Measurements from ENCODE around the gene TLCD3B. TPM values are rescaled to one million over a fixed set of nuclear protein-coding genes. Genes with fewer than 3 reads are reported as not detected.

The TLCD3B gene
- total RNA-seq, 2 donors from 2014 or later: 0.16 to 0.49 TPM

- H3K9me3 ChIP-seq: no peaks in the 10 kb centered on the region
- TF ChIP-seq, protein P1, sequence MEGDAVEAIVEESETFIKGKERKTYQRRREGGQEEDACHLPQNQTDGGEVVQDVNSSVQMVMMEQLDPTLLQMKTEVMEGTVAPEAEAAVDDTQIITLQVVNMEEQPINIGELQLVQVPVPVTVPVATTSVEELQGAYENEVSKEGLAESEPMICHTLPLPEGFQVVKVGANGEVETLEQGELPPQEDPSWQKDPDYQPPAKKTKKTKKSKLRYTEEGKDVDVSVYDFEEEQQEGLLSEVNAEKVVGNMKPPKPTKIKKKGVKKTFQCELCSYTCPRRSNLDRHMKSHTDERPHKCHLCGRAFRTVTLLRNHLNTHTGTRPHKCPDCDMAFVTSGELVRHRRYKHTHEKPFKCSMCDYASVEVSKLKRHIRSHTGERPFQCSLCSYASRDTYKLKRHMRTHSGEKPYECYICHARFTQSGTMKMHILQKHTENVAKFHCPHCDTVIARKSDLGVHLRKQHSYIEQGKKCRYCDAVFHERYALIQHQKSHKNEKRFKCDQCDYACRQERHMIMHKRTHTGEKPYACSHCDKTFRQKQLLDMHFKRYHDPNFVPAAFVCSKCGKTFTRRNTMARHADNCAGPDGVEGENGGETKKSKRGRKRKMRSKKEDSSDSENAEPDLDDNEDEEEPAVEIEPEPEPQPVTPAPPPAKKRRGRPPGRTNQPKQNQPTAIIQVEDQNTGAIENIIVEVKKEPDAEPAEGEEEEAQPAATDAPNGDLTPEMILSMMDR (IDR thresholded peaks at IDR 0.05): no peak
- H3K4me3 ChIP-seq: no peak overlapping the region
- H3K27ac ChIP-seq: no peak overlapping the region
- intact Hi-C loops (cut with DNase I): no loop called here
- no peak for DNase-seq
- no peaks in the 10 kb centered on the region for H3K36me3 ChIP-seq
- no peak overlapping the region for H3K9ac ChIP-seq (ENCODE audit: low read depth in 2 of 2, low read length in 2 of 2)
- no peaks in the 10 kb centered on the region for H3K4me1 ChIP-seq
- H3K27me3 ChIP-seq: peaks cover 19% of the 10 kb centered on the region
Observed at GRCh38 chr16:30026449-30026848, 4.6 kb downstream of the TLCD3B start.

- H3K27me3 ChIP-seq: peaks cover 12% of the 10 kb centered on the region
- no peak overlapping the region for H3K4me3 ChIP-seq
- no peaks in the 10 kb centered on the region for H3K9me3 ChIP-seq
- no peaks in the 10 kb centered on the region for H3K4me1 ChIP-seq
- DNase-seq: no peak
- TF ChIP-seq, protein P1 (IDR thresholded peaks at IDR 0.05): no peak
- no peak overlapping the region for H3K9ac ChIP-seq (ENCODE audit: low read depth in 2 of 2, low read length in 2 of 2)
- no peak overlapping the region for H3K27ac ChIP-seq
- no peaks in the 10 kb centered on the region for H3K36me3 ChIP-seq
- intact Hi-C loops (cut with DNase I): no loop called here
Observed at GRCh38 chr16:30025574-30025973, 5.5 kb downstream of the TLCD3B start.

DNA sequence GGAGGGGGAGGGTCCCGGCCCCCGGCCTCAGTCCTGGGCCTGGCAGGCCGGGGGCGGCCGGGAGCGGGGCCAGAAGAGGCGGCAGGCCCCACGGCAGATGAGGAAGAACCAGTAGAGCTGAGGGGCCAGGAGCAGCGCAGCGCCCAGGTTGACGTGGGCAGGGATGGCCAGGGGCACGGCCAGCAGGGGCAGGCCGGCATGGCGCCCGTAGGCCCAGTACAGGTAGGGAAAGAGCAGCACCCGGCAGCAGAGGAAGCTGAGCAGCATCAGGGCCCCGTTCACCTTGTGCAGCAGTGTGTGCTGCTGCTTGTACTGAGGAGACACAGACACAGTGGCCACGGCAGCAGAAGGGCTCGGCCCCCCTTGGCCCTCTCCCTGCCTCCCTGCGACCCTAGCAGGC, 5.9 kb downstream of the TLCD3B start:
- intact Hi-C loops (cut with DNase I): no loop called here
- Histone ChIP-seq H3K36me3 (no peaks in the 10 kb centered on the region), H3K9me3 (no peaks in the 10 kb centered on the region), H3K4me1 (no peaks in the 10 kb centered on the region), H3K27me3 (peaks cover 9% of the 10 kb centered on the region), H3K4me3 (no peak overlapping the region), H3K9ac (ENCODE audit: low read depth in 2 of 2, low read length in 2 of 2) (no peak overlapping the region), H3K27ac (no peak overlapping the region)
- TF ChIP-seq, protein P1 (IDR thresholded peaks at IDR 0.05): no peak
- DNase-seq: no peak

DNA sequence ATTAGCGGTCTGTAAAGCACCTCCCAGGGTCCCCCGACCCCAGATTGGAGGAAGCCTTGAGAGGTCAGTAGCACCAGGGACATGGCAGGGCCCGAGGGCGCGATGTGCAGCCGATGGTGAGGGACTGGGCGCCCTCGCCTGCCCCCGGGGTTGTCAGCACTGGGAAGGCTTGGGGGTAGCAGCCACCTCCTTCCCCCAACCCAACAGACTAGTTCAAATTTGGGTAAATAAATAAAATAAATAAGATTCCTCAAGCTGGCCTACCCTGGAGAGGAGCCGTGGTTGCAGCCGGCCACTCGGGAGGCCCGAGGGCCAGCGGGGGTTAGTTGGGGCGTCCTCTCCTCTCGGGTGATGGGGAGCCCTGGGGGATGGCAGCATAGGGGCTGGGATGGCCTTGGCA, 6.6 kb downstream of the TLCD3B start:
- intact Hi-C loops (cut with DNase I): loop anchor here (5.0 kb wide), 2 partner anchors 162 to 322 kb away; partner anchors contain the start of gene CDIPT
- Histone ChIP-seq H3K36me3 (no peaks in the 10 kb centered on the region), H3K27ac (no peak overlapping the region), H3K27me3 (peaks cover 3% of the 10 kb centered on the region), H3K9ac (ENCODE audit: low read depth in 2 of 2, low read length in 2 of 2) (no peak overlapping the region), H3K4me1 (no peaks in the 10 kb centered on the region), H3K4me3 (no peak overlapping the region), H3K9me3 (no peaks in the 10 kb centered on the region)
- DNase-seq: no peak
- TF ChIP-seq, protein P1 (IDR thresholded peaks at IDR 0.05): no peak

- Histone ChIP-seq H3K27ac (no peak overlapping the region), H3K4me3 (no peak overlapping the region), H3K4me1 (no peaks in the 10 kb centered on the region), H3K27me3 (no peaks in the 10 kb centered on the region), H3K9ac (ENCODE audit: low read depth in 2 of 2, low read length in 2 of 2) (no peak overlapping the region), H3K9me3 (no peaks in the 10 kb centered on the region), H3K36me3 (no peaks in the 10 kb centered on the region)
- no peak for DNase-seq
- TF ChIP-seq, protein P1 (IDR thresholded peaks at IDR 0.05): no peak
- intact Hi-C loops (cut with DNase I): loop anchor here (5.0 kb wide), 2 partner anchors 161 to 321 kb away; partner anchors contain the start of gene CDIPT
Observed at GRCh38 chr16:30023586-30023985, 7.5 kb downstream of the TLCD3B start.
